A549 (cell line): Measurements from ENCODE around the gene TAF7.

Source experiments
- EP300 ChIP-seq, 2 experiments: fragments of >200 bp; sonication (Bioruptor Twin); formaldehyde crosslinking; IDR thresholded peaks; 2 replicates in 1 of 2; 3 replicates in 1 of 2; pipeline ENCODE4 v1.6.1; 2016 to 2017
- ZFP36 ChIP-seq: fragments of 450-650 bp; IDR thresholded peaks from 2 replicates; pipeline ENCODE4 v1.6.1; 2014; ENCODE audit warnings: borderline replicate concordance; ENCODE audit not compliant: partially characterized antibody

DNA sequence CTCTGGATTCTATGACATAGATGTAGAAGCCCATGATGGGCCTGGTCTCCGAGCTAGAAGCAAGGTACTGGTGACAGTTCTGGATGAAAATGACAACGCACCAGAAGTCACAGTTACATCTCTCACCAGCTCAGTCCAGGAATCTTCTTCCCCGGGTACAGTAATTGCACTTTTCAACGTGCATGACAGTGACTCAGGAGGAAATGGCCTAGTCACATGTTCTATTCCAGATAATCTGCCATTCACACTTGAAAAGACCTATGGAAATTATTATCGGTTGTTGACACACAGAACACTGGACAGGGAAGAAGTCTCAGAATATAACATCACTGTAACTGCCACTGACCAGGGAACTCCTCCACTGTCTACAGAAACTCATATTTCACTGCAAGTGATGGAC is 35.5 kb upstream of the TAF7 start:
- TF ChIP-seq EP300 (IDR thresholded peaks at IDR 0.05) (no peak), ZFP36 (no peak)
